Stimulated activated CD8-positive, alpha-beta memory T cell treated with anti-CD3 and anti-CD28 coated beads, Interleukin-7, amount 100 ng/mL, for 1 hour (primary cell): ENCODE results near the gene KLRF1.

Source experiments
- DNase-seq, 2 donors: peaks; one replicate each; pipeline ENCODE4 v3.0.0-alpha.2; 2020; ENCODE audit warnings: low read depth in 2 of 2

Gene KLRF1

DNA sequence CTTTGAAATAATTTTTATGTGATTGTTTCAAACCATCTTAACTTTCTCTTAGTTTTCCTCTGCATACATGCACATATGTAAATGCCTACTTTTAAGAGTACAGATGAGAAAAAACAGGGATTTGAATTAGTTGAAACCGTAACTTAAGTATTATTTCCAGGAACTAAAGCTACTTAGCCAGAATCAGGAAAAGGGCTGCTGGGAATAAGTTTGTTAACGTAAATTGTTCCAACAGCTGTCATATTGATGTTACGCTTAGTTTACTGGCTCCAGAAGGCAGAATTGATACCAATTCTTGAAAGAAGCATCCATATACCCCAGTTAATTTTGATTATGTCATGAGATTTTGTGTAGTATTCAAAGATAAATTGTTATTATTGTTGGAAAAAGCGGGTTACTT lies 17.9 kb upstream of the KLRF1 start:
- DNase-seq = no peak

DNA sequence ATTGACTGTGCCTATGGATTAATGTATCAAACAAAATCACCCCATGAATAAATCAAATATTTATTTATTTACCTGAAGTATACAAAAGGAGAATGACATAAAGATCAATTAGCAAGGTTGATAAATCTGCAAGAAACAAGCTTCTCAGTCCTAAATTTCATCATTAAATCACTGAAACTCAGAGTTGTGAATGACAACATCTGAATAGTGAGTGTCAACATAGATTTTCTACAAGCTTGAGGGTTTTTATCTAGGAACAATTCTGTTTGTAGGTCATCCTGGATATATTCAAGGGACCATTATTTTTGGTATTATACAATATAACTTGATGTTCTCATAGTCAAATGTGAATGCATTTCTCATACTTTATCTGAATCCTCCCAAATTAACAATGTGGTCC lies 17.4 kb upstream of the KLRF1 start:
- no peak for DNase-seq

DNA sequence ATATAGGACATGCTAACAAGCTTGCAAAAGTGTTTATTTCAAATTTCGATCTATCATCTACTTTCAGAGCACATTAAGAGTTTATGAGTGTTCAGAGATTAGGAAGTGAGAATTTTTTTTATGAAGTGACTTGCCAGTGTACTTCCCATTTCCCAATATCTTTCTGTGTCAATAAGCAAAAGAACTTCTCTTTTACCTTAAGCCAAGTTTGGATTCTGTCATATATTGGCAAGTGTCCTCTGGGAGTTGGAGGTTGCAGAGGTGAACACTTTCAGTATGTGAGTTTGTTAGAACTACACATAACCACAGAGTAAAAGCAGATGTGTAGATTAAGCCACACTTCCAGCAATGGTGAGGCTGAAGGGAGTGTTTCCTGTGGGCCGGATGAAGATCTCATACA lies 16.6 kb upstream of the KLRF1 start:
- no peak for DNase-seq

DNA sequence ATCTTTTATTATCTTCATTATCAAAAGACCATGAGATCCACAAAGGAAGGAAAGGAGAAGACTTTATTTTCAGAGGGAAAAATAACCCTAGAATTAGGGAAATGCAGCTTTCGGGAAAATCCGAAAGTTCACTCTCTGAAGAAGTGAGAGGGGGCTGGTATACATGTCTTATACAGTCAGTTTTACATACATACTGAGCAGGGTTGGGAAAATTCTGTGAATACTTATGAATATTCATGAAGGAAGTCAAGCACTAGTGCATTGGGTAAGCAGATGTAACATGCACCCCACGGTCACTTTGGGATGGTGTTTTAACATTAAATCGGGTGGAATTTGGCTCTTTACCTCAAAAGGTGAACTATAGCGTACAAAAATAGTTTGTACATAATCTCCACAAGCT lies 15.7 kb upstream of the KLRF1 start:
- no peak for DNase-seq

DNA sequence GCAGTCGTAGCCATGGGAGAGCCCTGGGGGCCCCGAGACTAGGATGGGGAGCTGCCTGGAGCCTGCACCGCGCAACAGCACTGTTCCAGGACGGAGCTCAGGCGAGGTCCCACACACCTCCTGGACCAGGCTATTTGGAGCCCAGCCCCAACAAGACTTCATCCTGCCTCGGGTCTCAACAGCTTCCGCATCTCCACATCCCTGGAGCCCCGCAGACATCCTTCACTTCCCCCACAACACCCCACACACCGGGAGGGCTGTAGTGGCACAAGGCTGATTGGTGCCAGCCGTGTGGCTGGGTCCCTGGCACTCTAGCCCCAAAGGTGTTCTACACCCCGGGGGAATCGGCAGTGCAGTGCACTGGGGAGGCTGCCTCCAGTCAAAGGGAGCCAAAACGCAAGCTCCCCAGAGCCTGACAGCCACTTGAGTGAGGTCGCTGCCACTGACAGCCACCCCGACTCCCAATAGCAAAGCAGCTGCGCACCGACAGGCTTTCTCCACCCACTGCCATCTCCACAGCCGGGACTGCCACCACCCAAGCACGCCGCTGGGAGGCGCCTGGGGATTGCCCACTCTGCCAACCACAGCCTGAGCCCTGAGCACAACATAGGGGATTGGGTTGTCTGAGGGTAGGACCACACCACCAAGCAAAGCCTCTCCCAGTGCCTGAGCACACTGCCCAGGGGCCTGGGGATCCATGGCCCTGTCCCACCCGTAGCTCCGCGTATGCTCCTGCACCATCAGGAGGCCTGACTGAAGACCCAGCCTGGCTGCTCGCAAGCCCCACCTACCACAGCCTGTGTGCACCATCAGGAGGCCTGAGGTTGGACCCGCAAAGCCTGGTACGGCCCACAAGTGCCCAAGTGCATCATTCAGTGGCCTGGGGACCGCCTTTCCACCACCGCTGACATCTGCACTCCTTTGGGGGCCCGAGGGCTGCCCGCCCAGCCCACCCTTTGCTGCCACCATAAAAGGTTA lies 13.2 kb upstream of the KLRF1 start:
- DNase-seq = peak; percentile 85 to 88

DNA sequence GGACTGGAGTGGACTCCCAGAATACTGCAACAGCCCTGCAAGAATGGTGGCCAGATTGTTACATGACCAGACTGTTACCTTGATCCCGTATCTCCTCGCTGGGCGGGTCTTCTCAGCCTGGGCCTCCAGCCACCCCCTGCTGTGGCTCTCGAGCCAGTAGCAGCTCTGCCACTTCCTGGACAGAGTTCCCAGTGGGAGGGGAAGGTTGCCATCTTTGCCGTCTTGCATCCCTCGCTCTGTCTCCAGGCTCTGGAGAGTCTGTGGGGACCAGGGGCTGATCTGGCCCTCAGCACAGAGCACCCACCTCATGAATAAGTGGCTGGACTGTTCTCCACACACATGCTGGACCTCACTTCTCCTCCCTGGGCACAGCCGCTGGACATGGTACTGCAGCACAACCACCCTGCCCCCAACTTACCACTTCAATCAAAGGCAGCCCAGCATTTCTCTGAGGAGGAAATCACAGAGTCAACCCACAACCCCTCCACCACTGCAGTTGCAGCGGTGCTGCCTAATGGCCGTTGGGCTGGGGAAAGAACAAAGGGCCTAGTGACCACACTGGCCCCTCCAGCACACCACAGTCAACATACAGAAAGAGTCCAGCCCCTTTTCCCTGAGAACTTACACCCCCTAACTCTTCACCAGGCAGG lies 6.9 kb upstream of the KLRF1 start:
- no peak for DNase-seq

DNA sequence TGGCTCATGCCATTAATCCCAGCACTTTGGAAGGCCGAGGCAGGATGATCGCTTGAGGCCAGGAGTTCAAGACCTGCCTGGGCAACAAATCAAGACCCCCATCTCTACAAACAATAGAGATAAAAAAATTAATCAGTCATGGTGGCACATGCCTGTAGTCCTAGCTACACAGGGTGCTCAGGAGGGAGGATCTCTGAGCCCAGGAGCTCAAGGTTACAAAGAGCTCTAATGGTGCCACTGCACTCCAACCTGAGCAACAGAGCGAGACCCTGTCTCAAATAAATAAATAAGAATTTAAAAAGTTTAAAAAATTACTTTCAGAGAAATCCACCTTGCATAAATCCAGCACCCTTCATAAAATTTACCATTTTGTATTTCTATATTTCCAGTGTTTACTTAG lies 2.2 kb downstream of the KLRF1 start:
- no peak for DNase-seq

DNA sequence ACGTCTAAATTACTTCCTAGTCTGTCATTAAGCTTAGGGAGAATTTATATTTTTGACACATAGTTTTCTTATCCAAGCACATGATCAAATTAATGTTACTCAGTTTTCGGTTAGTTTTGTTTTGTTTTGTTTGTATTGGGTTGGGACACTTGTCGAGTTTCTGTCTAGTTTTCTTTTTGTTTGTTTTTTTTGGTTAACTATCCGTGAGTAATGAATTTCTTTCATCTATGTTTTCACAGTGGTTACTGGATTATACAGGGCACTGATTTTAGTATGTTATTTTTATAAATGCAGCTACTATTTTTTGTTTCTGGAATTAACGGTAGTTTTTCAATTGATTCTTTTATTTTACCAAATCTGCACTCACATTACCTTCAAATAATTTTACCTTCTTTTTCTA lies 2.7 kb downstream of the KLRF1 start:
- no peak for DNase-seq

DNA sequence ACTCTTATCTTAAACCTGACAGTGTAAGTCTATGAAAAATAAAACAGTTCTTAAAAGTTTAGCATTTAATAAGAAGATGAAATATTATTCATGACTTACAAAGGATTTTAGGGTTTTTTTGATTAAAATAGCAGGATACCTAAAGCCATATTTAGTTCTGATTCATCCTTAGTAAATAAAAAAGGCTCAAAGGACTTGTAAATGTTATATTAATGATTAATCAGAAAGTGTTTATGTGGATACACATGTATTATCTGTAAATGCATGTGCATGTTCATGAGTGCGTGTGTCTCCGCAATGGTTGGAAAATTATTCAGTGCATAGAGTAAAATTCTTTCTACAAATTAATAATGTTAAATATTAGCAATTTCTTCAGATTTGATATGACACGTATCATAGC lies 4.4 kb downstream of the KLRF1 start:
- DNase-seq = no peak

DNA sequence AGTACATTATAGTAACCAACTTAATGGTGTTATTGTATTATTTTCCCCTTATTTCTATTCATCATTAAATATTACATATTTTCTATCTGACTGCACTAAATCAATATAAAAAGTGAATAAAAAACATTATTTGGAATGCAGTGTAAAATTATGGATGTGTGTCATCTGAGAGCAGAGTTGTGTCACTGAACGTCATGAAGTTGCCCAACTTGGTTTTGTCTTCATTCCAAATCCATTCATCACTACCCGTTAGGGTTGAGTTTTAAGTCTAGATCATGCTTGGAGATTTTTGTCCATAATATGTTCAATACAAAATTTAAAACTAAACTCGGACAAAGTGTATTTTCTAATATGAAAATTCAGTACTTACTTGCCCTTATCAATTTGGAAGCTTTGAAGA lies 16.1 kb downstream of the KLRF1 start:
- DNase-seq = no peak

DNA sequence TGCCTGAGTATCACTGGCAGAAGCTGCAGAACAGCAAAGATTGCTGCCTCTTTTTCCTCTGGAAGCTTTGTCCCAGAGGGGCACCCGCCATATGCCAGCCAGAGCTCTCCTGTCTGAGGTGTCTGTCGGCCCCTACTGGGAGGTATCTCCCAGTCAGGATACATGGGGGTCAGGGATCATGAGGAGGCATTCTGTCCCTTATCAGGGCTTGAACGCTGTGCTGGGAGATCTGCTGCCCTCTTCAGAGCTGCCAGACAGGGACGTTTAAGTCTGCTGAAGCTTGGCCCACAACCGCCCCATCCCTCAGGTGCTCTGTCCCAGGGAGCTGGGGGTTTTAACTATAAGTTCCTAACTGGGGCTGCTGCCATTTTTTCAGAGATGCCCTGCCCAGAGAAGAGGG lies 21.6 kb downstream of the KLRF1 start:
- no peak for DNase-seq

DNA sequence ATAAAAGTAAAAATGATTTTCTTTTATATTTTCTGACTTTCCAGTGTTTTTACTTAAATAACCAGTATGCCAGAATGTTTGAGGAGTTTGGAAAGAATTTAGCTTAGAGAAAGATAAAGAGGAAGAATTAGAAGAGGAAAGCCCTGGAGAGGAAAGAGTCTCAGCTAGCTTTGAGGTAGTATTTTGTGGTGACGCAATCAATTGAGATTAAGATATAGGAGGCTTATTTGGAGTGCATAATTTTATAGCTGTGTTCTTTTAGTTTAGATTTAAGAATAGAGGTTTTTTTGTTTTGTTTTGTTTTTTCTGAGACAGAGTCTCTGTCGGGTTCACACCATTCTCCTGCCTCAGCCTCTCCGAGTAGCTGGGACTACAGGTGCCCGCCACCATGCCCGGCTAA lies 23.8 kb downstream of the KLRF1 start:
- DNase-seq = no peak

DNA sequence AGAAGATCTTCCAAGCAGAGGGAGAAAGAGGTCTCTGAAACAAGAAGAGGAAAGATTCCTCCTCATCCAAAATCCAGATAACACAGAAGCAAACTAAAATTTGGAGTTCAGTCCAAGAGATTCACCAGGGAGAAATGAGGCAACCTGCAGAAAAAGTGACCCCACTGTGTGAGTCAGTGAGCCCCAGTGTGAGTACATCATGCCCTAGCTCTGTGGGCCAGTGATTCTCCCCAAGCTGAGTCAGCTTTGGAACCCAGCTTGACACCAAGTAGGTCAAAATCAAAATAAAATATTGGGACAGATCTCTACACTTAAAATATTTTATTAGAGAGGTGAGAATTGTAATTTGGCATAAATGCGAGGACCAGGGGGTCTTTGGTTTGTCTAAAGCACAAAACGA lies 24.6 kb downstream of the KLRF1 start:
- DNase-seq = no peak

DNA sequence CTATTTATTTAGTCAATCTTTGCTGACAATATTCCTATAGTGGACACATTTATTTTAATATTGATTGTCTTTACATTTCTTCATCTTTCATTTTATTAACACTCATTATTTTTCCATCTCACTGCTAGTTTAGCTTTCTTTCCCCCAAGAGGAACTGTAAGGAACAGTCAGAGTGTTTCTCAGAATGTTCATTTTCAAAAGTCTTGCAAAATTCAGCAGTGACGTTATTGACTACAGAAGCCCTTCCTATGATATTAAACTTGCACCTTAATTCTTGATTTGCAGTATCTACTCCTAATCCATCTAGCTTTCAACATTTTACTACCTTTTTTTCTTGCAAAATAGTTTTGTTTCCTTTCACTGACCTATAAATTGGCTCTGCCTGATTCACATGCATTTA lies 28.9 kb downstream of the KLRF1 start:
- no peak for DNase-seq

DNA sequence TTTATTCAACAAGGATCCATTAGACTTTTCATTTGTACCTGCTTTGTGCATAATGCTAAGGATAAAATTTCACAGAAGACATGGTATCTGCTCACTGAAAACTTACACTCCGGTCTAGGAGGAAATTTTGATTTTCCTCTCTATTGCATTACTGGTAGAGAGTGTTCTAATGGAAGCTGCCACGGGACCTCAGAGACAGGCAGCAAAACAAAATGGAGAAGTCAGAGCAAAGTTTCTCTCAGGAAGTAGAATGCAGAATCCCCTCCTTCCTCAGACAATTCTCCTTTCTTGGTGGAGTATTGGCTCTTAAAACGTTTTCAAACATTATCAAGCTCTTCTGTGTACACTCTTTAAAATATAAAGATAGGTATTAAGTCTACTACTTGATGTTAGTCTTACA lies 29.6 kb downstream of the KLRF1 start:
- no peak for DNase-seq

DNA sequence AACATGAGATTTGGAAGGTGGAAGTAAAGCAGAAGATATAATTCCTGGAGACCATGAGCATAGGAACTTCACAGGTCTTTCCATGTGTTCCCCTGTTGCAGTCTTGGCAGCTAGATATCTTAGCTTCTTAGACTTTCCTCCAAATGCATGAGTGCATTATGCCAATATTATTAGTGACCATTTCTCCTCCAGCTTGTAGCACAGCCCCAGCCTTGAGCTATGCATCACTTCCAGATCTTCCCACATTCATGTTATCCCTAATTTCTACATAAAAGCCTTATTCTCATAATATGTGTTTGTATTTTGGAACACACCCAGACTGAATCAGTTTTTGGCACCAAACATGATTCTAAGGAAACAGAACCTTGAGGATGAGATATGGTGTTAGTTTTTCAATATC lies 30.9 kb downstream of the KLRF1 start:
- no peak for DNase-seq

DNA sequence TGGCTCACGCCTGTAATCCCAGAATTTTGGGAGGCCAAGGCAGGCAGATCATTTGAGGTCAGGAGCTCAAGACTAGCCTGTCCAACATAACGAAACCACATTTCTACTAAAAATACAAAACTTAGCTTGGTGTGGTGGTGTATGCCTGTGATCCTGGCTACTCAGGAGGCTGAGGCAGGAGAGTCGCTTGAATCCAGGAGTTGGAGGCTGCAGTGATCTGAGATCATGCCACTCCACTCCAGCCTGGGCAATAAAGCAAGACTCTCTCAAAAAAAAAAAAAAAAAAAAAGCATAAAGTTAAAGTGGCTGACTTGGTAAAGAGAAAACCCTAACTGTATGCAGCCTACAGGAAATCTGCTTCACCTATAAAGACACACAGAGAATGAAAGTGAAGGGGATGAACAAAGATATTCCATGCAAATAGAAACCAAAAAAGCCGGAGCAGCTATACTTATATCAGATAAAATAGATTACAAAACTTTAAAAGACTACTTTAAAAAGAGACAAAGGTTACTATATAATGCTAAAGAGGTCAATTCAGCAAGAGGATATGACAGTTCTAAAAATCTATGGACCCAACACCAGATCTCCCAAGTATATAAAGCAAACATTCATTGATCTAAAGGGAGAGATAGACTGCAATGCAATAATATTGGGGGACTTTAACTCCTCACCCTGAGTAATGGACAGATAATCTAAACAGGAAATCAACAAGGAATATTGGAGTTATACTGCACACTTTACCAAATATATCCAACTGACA lies 37.8 kb downstream of the KLRF1 start:
- DNase-seq = no peak

DNA sequence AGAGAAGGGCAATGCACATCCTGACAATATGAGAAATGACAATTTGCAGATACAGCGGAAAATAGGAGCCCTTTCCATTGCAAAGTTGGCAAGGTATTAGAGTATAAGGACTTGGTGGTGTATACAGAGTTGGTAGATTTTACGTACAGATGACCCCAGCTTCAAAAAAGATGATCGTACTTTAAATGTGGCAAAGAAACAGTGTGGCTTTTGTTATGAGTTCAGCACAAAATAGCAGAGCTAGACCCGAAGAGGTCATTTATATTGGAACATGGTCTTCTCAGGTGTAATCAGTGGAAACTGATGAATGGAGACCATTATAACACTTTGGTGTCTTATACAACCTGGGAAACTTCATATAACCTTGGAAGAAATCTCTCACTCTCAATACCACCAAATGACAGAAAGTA lies 39.6 kb downstream of the KLRF1 start:
- DNase-seq = no peak

DNA sequence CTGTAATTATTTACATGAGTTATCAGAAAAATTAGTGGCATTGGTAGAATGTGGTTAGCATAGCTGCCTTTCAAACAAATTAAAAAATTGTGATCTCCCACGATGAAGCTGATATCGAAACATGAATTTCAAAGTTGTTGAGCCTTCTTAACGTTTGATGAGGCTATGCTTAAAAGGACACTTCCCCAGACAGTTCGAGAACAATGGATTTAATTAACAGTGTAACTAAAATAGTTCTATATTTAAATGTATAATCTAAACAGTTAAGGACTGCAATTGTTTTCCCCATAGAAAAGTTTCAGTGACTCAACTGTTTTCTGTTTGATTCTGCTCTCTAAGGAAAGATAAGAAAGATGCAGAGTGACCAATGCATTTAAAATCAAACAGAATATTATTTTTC lies 40.2 kb downstream of the KLRF1 start:
- DNase-seq = no peak

DNA sequence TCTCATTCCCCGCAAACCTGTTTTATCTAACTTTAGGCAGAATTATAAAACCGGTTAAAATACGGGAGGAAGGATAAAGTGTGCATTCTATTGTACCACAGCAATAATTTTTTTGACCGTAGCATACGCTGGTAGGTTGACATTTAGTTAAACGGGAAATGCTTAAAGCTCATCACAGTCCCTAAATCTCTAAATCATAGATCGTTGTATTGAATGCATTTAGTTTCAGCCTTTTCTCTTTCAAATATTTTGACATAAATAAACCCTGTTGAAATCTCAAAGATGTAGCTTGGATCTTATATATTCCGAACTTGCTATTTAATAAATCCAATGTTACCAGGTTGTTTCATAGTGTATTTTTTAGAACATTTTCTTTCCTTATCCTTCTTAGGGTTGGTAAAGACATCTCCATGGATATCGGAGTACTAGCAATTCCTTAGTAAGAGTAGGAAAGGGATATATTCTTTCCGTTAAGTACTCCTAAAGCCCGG lies 41.1 kb downstream of the KLRF1 start:
- DNase-seq = no peak

DNA sequence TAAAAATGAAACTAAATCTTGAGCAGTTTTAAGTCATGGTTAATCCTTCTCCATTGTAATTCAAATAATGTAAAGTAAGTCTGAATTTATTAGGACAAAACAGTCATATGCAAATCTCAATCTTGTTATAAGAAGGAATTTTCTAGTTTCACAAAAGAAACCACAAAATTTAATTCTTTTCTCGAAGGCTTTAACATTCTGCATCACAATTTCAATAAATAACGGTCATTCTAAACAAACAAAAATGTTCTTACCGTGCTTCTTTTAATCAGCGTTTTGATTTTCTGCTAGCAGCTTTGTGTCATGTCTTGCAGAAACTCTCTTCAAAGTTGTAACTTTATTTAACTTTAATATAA lies 41.6 kb downstream of the KLRF1 start:
- no peak for DNase-seq

DNA sequence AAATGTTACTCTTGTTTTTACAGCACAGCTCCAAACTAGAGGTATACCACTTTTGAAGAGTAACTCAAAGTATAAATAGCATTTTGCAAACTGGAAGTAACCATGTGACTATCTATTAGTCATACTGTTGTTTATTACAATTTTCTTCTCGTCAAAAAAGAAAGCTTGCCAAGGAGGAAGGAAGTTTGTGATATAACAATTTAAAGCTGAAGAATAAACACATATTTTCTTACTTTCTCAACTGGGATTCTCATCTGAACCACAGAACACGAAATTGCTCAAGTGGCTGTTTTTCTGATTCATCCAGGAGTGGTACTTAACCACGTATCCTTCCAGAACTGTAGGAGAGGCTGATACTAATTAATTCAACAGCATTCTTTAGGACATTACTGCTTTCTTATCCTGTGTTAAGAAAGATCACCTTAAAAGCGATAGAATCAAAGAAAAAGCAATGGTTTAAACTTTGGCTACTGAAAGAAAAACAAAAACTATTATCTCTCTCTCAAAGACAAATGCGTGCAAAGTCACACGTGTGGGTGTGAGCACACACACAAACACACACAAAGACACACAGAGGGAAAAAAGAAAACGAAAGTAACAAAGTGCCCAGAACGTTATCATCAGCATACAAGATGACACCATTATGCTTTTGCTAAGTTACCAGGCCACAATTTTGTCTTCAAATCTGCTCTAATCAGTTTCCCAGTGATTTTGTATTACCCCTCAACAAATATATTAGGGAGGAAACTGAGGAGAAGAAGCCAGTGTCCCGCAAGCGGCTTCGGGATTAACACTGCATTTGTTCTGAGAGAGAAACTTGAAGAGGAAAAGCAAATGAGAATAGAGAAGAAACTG lies 42.3 kb downstream of the KLRF1 start, which contains the start of gene CLEC2B:
Gene CLEC2B, minus strand, starts transcription at position 48 of the 855 bp plus-strand sequence.
- no peak for DNase-seq
